ENCODE results near the gene ATF1.
"Not testable (repeated sequence)": the region's sequence is repeated elsewhere in the genome, so short reads cannot be mapped to it uniquely, and the experiment has no call there.

The ATF1 gene

DNA sequence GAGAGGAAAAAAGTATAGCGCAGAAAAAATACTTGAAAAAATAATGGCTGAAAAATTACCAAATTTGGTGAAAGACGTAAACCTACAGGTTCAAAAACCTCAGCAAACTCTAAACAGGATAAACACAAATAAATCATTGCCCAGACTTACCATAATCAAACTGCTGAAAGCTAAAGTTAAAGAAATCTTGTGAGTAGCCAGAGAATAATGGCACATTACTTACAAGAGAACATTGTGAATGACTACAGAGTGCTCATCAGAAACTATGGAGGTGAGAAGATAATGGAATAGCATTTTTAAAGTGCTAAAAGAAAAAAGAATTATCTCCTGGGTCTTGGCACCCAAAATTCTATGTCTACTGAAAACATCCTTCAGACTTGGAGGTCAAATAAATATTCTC is 36.0 kb downstream of the ATF1 start:
- DNase-seq (ENCODE audit: low spot score) = no peak

DNA sequence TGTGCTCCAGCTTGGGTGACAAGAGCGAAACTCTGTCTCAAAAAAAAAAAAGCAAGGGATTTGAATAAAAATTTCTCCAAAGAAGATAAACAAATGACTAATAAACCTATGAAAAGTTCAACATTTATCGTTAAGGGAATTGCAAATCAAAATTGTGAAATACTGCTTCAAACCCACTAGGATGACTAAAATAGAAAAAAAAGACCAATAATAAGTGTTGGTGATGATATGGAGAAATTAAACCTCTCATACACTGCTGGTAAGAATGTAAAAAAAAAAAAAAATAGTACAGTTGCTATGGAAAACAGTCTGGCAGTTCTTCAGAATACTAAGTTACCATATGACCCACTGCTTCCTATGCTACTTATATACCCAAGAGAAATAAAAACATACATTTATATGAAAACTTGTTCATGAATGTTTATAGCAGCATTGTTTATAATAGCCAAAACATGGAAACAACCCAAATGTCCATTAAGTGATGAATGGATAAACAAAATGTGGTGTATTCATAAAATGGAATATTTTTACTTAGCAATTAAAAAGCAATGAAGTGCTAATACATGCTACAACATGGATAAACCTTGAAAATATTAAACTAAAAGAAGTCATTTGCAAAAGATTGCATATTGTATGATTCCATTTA is 39.5 kb downstream of the ATF1 start:
- no peak for DNase-seq (ENCODE audit: low spot score)

DNA sequence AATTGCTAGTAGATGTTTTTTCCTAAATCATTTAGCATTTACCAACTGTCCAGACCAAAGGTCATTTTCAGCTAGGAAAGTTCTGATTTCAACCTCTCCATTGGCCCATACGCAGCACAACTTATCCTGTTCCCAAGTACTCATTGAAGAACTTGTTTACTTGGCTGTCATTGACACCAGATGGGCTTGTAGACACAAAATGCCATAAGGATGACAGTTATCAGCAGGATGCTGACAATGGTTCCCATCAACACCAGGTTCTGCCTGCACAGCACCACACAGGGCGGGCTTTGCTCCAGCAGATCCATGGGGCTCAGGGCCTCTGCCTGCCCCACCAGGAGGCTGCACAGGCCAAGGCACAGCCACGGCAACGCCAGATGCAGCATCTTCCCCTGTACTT is 42.3 kb downstream of the ATF1 start:
- peak; percentile 20 for DNase-seq (ENCODE audit: low spot score)

DNA sequence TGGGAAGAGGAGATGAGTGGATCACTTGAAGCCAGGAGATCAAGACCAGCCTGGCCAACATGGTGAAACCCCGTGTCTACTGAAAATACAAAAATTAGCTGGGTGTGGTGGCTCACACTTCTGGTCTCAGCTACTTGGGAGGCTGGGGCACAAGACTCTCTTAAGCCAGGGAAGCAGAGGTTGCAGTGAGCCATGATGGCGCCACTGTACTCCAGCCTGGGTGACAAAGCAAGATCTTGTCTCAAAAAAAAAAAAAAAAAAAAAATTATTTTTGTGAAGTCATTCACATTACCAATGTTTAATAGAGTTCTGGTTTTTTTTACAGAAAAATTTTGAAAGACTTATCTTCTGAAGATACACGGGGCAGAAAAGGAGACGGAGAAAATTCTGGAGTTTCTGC is 45.2 kb downstream of the ATF1 start:
- not testable (repeated sequence) for DNase-seq (ENCODE audit: low spot score)

DNA sequence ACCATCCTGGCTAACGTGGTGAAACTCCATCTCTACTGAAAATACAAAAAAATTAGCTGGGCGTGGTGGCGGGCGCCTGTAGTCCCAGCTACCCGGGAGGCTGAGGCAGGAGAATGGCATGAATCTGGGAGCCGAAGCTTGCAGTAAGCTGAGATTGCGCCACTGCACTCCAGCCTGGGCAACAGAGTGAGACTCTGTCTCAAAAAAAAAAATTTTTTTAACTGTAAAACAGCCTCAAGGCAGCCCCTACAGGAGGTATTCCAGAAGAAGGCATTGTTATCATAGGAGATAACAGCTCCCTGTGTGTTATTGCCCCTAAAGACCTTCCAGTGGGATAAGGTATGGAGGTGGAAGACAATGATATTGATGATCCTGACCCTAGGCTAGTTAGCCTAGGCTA is 51.0 kb downstream of the ATF1 start:
- DNase-seq (ENCODE audit: low spot score) = not testable (repeated sequence)

DNA sequence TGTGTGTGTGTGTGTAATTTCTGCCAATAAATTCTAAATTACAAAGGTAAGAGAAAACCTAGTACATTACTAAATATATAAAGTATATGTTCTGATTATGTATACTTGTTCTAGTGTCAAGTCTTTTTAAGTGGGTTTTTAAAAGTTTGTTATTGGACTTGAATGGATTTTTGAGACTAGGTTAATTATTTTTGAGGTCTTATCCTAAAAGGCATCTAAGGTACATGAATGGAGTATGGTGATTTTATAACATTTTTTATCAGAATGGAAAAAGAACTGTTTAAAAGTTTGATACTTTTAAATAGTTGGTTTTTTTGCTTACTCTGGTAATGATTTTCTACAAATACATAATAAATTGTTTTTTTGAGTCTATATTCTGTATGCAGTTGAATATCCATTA is 56.3 kb downstream of the ATF1 start:
- no peak for DNase-seq (ENCODE audit: low spot score)

DNA sequence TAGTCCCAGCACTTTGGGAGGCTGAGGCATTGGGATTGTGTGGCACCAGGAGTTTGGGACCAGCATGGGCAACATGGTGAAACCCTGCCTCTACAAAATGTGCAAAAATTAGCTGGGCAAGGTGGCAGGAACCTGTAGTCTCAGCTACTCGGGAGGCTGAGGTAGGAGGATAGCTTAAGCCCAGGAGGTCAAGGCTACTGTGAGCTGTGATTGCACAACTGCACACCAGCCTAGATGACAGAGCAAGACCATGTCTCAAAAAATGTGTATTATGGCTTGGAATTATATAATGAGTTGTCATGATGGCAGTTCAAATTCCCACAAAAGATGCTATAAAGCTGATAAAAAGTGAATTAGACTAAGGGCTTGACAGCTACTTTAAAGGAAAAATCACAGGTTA is 58.2 kb downstream of the ATF1 start:
- no peak for DNase-seq (ENCODE audit: low spot score)

DNA sequence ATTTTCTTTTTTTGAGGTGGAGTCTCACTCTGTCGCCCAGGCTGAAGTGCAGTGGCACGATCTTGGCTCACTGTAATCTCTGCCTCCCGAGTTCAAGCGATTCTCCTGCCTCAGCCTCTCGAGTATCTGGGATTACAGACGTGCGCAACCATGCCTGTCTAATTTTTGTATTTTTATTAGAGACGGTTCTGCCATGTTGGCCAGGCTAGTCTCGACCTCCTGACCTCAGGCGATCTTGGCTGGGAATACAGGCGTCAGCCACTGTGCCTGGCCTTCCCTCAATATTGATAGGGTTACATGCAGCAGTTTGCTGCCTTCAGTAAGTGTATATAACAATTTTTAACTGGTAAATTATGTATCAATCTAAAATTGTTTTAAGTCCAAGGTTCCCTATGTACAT is 59.8 kb downstream of the ATF1 start:
- DNase-seq (ENCODE audit: low spot score) = not testable (repeated sequence)

DNA sequence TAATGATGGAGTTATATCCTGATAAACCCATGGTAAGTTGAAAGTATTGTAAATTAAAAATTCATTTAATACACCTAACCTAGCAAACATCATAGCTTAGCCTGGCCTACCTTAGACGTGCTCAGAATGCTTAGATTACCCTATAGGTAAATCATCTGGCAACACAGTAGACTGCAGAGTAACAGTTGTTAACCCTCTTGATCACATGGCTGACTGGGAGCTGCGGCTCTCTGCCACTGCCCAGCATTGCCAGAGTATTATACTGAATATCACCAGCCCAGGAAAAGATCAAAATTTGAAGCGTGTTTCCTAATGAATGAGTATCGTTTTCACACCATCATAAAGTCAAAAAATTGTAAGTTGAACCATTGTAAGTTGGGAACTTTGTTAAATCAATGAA is 61.0 kb downstream of the ATF1 start:
- no peak for DNase-seq (ENCODE audit: low spot score)

DNA sequence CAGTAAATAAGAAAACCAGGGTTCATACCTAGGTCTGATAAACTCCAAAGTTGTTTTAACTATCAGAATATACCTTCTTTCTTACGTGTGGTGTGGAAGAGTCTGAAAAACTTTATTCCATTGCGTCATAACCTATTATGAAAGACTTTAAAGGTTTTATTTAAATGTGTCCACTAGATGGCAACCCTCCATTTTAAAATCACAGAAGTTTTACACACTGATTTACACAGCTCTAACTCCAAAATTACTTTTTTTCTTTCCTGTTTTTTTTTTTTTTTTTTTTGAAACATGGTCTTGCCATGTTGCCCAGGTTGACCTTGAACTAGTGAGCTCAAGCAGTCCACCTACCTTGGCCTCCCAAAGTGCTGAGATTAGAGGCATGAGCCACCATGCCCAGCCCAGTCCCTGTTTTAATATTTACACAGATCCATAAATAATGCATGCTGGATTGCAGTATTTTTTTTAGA is 61.5 kb downstream of the ATF1 start:
- DNase-seq (ENCODE audit: low spot score) = peak; percentile 82

DNA sequence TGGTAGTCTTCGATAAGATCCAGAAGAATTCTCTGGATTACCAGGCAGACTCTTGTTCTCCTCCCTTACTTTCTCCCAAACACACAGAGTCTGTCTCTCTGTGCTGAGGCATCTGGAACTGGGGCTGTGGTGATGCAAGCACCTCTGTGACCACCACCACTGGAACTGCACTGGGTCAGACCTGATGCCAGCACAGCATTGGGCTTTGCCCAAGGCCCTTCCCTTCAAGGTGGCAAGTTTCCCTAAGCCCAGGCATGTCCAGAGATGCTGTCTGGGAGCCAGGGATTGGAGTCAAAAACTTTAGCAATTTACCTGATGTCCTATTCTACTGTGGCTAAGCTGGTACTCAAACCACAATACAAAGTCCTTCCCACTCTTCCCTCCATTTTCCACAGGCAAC is 64.2 kb downstream of the ATF1 start:
- no peak for DNase-seq (ENCODE audit: low spot score)

DNA sequence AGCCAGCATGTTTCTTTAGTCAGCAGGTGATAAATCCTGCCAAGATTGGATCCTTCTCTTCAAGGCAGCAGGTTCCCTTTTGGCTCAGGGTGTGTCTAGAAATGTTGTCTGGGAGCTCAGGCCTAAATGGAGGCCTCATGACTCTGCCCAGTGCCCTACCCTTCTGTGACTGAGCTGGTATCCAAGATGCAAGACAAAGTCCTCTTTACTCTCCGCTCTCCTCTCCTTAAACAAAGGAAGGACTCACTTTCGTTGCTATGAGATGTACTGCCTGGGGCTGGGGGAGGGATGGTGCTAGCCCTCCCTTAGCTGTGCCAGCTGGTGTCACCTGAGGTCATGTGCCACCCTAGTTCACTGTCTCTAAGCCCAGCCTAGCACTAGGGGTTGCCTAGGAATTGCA is 65.0 kb downstream of the ATF1 start:
- DNase-seq (ENCODE audit: low spot score) = peak; percentile 21

DNA sequence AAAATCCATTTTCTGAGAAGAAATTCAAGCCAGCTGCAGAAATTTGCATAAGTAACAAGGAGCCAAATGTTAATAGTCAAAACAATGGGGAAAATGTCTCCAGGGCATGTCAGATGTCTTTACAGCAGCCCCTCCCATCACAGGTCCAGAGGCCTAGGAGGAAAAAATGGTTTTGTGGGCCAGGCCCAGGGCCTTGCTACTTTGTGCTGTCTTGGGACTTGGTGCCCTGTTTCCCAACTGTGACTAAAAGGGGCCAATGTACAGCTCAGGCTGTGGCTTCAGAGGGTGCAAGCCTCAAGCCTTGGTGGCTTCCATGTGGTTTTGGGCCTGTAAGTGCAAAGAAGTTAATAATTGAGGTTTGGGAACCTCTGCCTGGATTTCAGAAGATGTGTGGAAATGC is 69.9 kb downstream of the ATF1 start:
- not testable (repeated sequence) for DNase-seq (ENCODE audit: low spot score)

DNA sequence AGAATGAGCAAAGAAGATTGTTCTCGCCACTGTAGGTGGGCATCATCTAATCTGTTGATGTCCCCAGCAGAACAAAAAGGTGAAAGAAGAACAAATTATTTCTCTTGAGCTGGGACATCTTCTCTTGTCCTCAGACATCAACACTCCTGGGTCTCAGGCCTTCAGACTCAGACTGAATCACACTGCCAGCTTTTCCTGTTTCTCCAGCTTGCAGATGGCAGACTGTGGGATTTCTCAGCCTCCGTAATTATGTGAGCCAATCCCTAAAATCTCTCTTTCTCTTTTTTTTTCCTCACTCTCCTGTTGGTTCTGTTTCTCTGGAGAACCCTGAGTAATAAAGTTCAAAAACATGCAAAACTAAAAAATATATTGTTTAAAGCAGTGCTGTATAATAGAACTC is 75.1 kb downstream of the ATF1 start:
- no peak for DNase-seq (ENCODE audit: low spot score)

DNA sequence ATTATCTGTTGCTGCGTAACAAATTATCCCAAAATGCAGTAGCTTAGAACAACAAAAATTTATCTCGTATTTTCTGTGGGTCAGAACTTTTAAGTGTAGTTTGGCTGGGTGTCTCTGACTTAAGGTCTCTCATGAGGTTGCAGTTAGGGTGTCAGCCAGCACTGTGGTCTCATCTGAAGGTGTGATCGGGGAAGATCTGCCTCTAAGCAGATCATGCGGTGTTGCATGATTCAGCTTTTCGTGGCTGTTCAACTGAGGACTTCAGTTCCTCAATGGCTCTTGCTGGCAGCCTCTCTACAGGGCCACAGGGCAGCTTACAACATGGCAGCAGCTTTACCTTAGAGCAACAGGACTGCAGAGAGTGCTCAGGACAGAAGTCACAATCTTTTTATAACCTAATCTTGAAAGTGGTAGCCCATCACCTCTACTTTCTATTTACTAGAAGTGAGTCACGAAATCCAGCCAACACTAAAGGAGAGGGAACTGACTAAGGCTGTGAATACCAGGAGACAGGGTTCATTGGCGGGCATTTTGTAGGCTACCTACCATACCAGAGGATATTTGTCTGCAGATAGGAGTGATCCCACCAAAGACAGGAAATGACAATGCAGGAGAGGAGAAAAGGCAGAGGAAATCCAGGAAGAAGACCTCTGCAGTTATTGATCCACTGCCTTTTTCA is 77.0 kb downstream of the ATF1 start:
- no peak for DNase-seq (ENCODE audit: low spot score)

DNA sequence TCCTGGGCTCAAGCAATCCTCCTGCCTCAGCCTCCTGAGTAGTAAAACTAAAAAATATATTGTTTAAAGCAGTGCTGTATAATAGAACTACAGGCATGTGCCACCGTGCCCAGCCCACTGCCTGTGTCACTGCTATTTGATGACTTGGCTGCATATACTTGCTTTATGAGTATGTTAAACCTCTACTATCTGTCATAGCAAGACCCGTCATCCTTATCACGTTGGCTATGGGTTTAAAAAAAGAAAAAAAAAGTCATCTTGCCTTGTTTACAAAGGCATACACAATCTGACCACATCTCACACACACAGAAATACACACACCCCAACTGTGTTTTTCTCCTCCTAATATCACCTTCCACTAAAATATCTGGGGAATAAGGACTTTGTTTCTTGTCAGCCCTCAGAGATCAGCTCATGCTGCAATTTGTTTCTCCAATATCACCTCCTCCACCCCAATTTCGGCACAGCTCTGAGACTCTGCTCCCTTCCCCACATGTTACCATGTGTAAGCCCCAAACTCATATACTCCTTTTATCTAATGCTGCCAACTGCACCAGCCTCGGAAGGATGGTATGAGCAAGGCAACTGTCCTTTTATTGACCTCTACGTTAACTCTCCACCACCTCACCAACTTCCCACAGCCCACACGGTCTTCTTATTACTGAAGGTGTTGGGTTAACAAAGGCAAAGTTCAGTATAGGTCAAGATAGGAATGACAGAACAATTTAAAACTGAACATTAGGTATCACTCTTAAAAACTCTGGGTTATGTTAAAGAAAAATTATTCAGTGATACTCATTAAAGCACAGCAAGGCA is 78.0 kb downstream of the ATF1 start:
- no peak for DNase-seq (ENCODE audit: low spot score)

DNA sequence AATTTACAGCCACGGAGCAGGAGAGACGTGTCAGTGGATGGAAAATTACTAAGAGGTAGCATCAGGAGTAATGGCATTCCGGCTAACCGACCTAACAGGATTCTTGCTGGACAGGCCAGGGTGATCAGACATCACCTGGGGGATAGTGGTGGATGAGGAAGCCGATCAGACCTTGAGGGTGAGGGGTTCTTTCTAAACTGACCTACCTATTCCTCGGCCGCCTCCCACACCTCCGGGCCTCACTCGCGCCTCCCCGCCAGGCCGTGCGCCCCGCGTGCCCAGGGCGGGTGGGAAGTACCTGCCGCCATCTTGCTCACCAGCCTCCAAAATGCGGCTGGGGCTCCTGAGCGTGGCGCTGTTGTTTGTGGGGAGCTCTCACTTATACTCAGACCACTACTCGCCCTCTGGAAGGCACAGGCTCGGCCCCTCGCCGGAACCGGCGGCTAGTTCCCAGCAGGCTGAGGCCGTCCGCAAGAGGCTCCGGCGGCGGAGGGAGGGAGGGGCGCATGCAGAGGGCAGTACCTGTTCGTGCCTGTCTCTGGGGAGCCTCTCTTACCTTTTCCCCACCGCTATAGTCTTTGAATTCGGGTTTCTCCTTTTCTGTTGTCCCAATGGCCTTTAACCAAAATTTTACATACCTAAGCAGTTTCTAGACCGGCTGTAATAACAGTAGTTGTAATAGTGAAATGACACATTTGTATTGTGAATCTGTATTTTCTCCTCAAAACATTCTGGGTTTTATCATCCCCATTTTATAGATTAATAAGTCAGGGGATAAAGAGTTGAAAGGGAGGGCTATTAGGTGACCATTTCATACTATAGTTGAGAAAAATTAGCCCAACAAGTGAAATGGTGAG is 79.0 kb downstream of the ATF1 start, which contains the start of gene TMPRSS12:
Gene TMPRSS12 (plus strand): TSS at position 290 of the 857 bp plus-strand sequence. CDS start 39 bp downstream, at position 329.
- DNase-seq (ENCODE audit: low spot score) = no peak

DNA sequence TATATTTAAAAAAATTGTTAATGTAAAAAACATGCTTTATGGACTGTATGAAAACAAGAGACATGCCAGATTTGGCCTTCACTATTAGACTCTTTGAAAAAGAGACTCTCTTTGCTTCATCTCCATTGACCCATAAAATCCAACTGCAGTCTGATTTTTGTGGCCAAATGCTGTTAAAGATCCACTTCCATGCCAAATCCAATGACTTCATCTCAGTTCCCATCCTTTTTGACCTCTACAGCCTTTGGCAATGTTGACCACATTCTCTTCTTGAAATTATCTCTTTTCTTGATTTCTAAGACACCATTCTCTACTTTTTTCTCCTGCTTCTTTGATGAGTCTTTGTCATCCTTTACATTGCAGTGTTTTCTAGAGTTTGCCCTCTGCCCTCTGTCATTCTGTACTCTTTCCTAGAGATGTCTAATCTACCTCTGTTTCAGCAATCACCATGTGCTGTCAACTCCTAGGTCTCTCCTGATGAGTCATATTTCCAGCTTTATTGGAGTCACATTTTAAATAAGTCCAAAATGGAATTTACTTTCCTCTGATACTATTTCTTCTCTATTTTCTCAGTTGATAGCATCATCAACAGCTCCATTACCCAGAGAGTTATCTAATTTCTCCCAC is 81.2 kb downstream of the ATF1 start:
- DNase-seq (ENCODE audit: low spot score) = no peak

DNA sequence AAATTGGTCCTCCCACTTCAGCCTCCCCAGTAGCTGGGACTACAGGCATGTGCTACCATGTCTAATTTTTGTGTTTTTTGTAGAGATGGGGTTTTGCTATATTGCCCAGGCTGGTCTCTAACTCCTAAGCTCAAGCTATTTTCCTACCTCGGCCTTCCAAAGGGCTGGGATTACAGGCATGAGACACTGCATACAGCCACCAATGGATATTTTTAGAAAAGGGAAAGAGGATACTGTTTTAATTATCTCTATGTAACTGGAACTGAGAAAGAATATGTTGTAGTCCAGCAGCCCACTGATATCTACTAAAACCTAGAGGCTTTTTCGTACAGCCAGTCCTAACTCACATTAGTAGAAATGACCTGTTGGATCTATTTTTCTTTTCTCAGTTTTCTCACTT is 85.1 kb downstream of the ATF1 start:
- no peak for DNase-seq (ENCODE audit: low spot score)

DNA sequence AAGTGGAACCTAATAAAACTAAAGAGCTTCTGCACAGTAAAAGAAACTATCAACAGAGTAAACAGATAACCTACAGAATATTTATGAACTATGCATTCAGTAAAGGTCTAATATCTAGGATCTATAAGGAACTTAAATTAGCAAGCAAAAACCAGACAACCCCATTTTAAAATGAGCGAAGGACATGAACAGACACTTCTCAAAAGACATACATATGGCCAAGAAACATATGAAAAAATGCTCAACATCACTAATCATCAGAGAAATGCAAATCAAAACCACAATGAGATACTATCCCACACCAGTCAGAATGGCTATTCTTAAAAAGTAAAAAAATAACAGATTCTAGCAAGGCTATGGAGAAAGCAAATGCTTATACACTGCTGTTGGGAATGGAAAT is 91.3 kb downstream of the ATF1 start:
- DNase-seq (ENCODE audit: low spot score) = not testable (repeated sequence)

DNA sequence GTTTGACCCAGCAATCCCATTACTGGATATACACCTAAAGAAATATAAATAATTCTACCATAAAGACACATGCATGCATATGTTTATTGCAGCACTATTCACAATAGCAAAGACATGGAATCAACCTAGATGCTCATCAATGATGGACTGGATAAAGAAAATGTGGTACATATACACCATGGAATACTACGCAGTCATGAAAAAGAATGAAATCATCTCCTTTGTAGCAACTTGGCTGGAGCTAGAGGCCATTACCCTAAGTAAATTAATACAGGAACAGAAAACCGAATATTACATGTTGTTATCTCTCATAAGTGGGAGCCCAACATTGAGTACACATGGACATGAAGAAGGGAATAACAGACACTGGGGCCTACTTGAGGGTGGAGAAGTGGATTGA is 91.8 kb downstream of the ATF1 start:
- DNase-seq (ENCODE audit: low spot score) = not testable (repeated sequence)
